Amygdala (tissue), 56 donors: Measurements from ENCODE around the gene CFAP73.
"Not testable (repeated sequence)": the region's sequence is repeated elsewhere in the genome, so short reads cannot be mapped to it uniquely, and the experiment has no call there.

ENCODE experiments used
- DNase-seq, 56 donors: peaks; one replicate each; lab custom pipeline; 2025; lab: John Stamatoyannopoulos, UW

CFAP73 gene

GRCh38 chr12:113138826-113139225 is 10.7 kb upstream of the CFAP73 start:
- no peak for DNase-seq

DNA sequence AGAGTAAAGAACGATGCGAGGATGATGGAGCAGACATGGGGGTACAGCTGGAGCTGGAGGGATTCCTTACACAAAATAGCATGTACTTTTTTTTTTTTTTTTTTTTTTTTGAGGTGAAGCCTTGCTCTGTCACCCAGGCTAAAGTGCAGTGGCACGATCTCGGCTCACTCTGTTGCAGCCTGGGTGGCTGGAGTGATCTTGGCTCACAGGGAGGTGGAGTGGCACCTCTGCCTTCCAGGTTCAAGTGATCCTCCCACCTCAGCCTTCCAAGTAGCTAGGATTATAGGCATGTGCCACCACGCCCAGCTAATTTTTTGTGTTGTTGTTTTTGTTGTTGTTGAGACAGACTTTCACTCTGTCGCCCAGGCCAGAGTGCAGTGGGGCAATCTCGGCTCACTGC is 8.8 kb upstream of the CFAP73 start:
- no peak for DNase-seq

- not testable (repeated sequence) for DNase-seq
Measured at GRCh38 chr12:113141716-113142115, 7.8 kb upstream of the CFAP73 start.

DNA sequence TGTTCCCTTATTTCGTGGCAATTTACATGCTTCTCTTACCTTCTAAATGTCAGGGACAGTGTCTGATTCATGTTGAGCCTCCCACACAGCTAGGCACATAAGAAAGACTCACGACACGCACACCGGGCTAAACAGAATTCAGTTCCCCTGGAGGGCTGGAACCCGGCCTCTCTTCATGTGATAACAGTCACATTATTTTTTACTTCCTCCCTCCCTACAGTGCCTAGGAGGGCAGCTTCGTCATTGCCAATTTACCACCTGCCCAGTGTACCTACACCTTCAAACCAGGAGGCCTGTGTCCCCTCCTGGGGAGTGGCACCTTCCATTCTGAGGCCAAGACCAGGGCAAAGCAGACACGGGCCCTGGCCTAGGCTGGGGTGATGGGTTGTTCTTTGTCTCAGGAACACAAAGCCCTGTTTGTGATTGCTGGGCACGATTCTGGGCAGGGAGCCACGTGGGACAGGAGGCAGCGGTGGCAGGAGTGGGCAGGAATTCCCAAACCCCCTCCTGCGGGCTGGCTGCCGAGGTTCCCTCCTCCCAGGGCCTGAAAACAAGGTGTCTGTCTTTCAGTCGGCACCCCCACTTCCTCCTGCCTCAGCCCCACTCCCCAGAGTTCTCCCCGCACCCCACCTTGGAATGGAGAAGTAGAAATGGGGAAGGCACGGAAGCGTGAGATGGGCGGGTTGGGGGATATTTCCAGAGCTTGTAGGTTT is 7.2 kb upstream of the CFAP73 start:
- DNase-seq = peak in 54 of 56 donors; percentile 45 to 94 (median 81)

GRCh38 chr12:113142886-113143332 is 6.6 kb upstream of the CFAP73 start:
- peak in 1 of 56 donors; percentile 49 for DNase-seq

DNA sequence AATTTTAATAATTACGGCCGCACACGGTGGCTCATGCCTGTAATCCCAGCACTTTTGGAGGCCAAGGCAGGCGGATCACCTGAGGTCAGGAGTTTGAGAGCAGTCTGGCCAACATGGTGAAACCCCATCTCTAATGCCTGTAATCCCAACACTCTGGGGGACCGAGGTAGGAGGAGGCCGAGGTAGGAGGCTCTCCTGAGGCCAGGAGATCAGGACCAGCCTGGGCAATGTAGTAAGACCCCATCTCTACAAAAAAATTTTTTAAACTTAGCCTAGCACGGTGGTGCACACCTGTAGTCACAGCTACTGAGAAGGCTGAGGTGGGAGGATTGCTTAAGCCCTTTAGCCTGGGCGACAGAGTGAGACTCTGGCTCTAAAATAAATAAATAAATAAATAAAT is 5.6 kb upstream of the CFAP73 start:
- no peak for DNase-seq

DNA sequence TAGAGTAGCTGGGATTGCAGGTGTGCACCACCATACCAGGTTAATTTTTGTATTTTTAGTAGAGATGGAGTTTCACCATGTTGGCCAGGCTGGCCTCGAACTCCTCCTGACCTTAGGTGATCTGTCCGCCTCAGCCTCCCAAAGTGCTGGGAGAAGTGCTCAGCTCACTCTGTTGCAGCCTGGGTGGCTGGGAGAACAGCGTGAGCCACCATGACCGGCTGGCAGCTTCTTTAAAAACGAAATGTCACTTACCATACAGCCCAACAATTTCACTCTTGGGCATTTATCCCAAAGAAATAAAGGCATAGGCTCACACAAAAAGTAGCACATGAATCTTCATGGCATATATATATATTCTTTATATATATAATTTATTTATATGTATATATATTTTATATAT is 4.7 kb upstream of the CFAP73 start:
- no peak for DNase-seq

DNA sequence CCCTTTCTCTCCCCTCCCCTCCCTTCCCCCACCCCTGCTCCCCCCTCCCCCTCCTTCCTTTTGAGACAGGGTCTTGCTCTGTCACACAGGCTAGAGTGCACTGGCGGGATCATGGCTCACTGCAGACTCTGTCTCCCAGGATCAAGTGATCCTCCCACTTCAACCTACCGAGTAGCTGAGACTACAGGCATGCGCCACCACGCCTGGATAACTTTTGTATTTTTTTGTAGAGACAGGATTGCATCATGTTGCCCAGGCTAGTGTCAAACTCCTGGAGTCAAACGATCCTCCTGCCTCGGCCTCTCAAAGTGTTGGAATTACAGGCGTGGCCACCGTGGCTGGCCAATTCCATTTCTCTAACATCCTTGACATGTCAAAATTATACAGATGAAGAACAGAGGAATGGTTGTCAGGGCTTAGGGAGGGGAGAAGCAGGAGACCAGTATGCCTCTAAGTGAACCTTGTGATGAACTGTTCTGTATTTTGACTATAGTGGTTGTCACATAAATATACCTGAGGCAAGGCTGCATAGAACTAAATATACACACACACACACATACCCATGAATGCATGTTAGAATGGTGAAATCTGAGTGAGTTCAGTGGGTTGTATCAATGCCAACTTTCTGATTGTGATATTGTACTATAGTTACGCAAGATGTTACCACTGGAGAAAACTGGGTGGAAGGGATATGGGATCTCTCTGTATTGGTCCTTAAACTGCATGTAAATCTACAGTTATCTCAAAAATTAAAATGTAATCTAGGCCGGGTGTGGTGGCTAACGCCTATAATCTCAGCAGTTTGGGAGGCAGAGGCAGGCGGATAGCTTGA is 3.6 kb upstream of the CFAP73 start:
- DNase-seq = no peak

GRCh38 chr12:113146999-113147398 is 2.5 kb upstream of the CFAP73 start:
- DNase-seq = no peak

- DNase-seq = no peak
Measured at GRCh38 chr12:113151655-113152054, 2.1 kb downstream of the CFAP73 start.

DNA sequence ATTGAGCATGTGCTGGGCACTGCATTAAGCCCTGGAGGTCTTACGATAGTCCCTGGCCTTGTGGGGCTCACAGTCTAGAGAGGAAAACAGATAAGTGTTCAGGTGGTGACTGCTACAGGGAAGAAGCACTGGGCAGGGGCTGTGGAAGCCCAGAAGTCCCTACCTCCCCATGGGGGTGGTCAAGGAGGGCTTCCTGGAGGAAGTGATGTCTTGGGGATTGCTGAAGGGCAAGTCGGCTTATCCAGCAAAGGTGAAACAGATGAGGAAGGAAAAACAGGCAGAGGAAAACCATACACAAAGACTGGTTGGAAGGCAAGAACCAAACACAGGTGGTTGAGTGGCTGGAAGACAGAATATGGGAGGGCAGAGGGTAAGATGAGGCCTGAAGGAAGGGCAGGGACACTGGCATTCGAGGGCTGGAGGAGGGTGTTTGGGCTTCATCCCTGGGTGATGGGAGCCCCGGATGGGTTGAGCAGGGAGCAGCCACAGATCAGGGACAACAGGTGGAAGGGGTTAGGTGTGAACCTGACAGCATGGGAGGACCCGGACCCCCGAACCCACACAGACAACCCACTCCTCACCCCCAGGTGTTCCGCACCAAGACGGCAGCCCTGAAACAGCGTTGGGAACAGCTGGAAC is 2.8 kb downstream of the CFAP73 start:
- DNase-seq = no peak

GRCh38 chr12:113152835-113153814 is 3.6 kb downstream of the CFAP73 start:
- peak in 49 of 56 donors; percentile 25 to 84 (median 57) for DNase-seq

GRCh38 chr12:113154351-113154973 is 4.9 kb downstream of the CFAP73 start:
- peak in 1 of 56 donors; percentile 10 for DNase-seq

GRCh38 chr12:113155060-113155459 is 5.5 kb downstream of the CFAP73 start:
- DNase-seq = no peak

DNA sequence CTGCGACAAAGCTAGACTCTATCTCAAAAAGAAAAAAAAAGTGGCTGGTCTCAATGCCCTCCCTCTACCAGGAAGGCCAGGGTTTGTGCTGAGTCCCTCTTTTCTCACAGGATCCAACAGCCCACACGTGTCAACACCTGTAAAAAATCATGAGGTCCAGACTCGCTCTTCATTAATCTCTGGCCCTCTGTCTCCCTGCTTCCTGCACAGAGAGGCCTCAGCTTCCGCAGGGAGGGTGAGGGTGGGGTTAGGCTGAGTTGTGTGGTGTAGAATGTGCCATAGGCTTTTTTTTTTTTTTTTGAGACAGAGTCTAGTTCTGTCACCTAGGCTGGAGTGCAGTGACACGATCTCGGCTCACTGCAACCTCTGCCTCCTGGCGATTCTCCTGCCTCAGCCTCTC is 6.1 kb downstream of the CFAP73 start:
- DNase-seq = no peak

- no peak for DNase-seq
Measured at GRCh38 chr12:113157218-113157859, 7.8 kb downstream of the CFAP73 start.

GRCh38 chr12:113158439-113159203 is 9.1 kb downstream of the CFAP73 start:
- DNase-seq = no peak

DNA sequence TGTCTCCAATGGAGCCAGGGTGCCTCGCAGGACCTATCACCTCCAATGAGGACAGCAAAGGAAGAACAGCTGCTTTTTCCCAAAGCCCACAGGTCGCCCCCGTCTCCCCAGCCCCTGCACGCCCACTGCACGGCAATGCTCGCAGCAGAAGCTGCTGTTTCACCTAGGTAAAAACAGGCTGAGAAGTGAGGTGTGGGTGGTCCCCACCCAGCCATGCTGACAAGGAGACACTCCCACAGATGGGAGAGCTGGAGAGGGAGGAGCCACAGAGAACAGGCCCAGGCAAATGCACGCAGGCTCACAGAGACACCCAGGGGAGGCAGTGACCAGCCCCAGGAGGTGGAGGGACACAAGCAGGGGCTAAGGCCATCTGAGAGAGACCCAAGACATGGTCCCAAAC is 10.4 kb downstream of the CFAP73 start:
- peak in 19 of 56 donors; percentile 6 to 40 (median 14) for DNase-seq
